PC-3 (cell line): ENCODE results near the gene PDZRN4.

ENCODE experiments used
- CTCF ChIP-seq: fragments of 300-600 bp; sonication (generic); conservative IDR thresholded peaks from 2 replicates; pipeline ENCODE4 v1.5.1; 2017; ENCODE audit warnings: antibody characterized with exemption, low read depth, mild to moderate bottlenecking, low read length
- EZH2phosphoT487 ChIP-seq: fragments of 300-600 bp; sonication (generic); IDR thresholded peaks from 2 replicates; pipeline ENCODE4 v1.6.1; 2018; ENCODE audit warnings: mild to moderate bottlenecking, antibody characterized with exemption, low read length, borderline replicate concordance

- TF ChIP-seq CTCF (no peak), EZH2phosphoT487 (no peak)
These were observed 274.2 kb downstream of the PDZRN4 start for GRCh38 chr12:41462312-41462711.
